Fibroblast of lung (primary cell): ENCODE data around the gene KIAA1328. TPM values are rescaled to one million over a fixed set of nuclear protein-coding genes. Genes with fewer than 3 reads are reported as not detected.

Experiments
- DNase-seq, 2 donors: peaks; one replicate each; pipeline versions ENCODE4 v3.0.0 to v3.0.0-alpha.2; 2010; ENCODE audit warnings: low read depth in 2 of 2
- H2AFZ ChIP-seq: 2 replicates; pipeline ENCODE4 v1.5.1; 2012; ENCODE audit warnings: low read length, control low read depth, inconsistent platforms
- H3K27ac ChIP-seq: 2 replicates; pipeline ENCODE4 v1.5.1; 2011; ENCODE audit warnings: low read length, control low read depth; ENCODE audit not compliant: insufficient read depth
- H3K27me3 ChIP-seq: 2 replicates; pipeline ENCODE4 v1.5.1; 2011; ENCODE audit warnings: mild to moderate bottlenecking, low read length; ENCODE audit not compliant: control insufficient read depth, insufficient read depth
- H3K36me3 ChIP-seq: 2 replicates; pipeline ENCODE4 v1.5.1; 2011; ENCODE audit warnings: low read length; ENCODE audit not compliant: control insufficient read depth, insufficient read depth
- H3K4me1 ChIP-seq: 2 replicates; pipeline ENCODE4 v1.5.1; 2011; ENCODE audit warnings: low read length; ENCODE audit not compliant: control insufficient read depth, insufficient read depth; ENCODE audit errors: extremely low read depth
- H3K4me2 ChIP-seq: 2 replicates; pipeline ENCODE4 v1.5.1; 2011; ENCODE audit warnings: low read length, control low read depth; ENCODE audit not compliant: insufficient read depth; ENCODE audit errors: extremely low read depth
- H3K4me3 ChIP-seq, 4 experiments: fragments of 200-600 bp in 1 of 4; sonication (generic) in 1 of 4; replicated peaks in 1 of 4; 2 replicates each; pipeline ENCODE4 v1.5.1; 2011 to 2016; ENCODE audit warnings: low read length in 4 of 4, low read depth in 3 of 4, mild to moderate bottlenecking in 3 of 4, control low read depth in 2 of 4, inconsistent platforms in 1 of 4, mixed read lengths in 1 of 4; ENCODE audit not compliant: insufficient read depth in 1 of 4; ENCODE audit errors: control extremely low read depth in 1 of 4
- H3K79me2 ChIP-seq: 2 replicates; pipeline ENCODE4 v1.5.1; 2012; ENCODE audit warnings: mild to moderate bottlenecking, low read length, inconsistent platforms; ENCODE audit not compliant: control insufficient read depth, insufficient read depth
- H3K9ac ChIP-seq: 2 replicates; pipeline ENCODE4 v1.5.1; 2011; ENCODE audit warnings: mild to moderate bottlenecking, low read length, control low read depth; ENCODE audit not compliant: insufficient read depth
- H3K9me3 ChIP-seq: 2 replicates; pipeline ENCODE4 v1.5.1; 2012; ENCODE audit warnings: low read depth, low read length; ENCODE audit not compliant: control insufficient read depth, insufficient read depth
- H4K20me1 ChIP-seq: 2 replicates; pipeline ENCODE4 v1.5.1; 2011; ENCODE audit warnings: low read length; ENCODE audit not compliant: control insufficient read depth, insufficient read depth; ENCODE audit errors: extremely low read depth
- CTCF ChIP-seq, 2 donors: IDR thresholded peaks in 1 of 2; conservative IDR thresholded peaks in 1 of 2; 1 replicate in 1 of 2; 2 replicates in 1 of 2; pipeline ENCODE4 v1.5.1; 2011 to 2012; ENCODE audit warnings: low read length in 2 of 2, control low read depth in 1 of 2, inconsistent platforms in 1 of 2, low read depth in 1 of 2, mild to moderate bottlenecking in 1 of 2
- EZH2 ChIP-seq: IDR thresholded peaks from 2 replicates; pipeline ENCODE4 v1.5.1; 2012; ENCODE audit warnings: low read length, control low read depth, mild to moderate bottlenecking; ENCODE audit errors: missing control alignments
- polyA plus RNA-seq, 2 donors: library from polyadenylated mRNA; depleted of rRNA in 1 of 2; stranded (reverse) in 1 of 2; unstranded in 1 of 2; fragments of >200 nt; gene quantifications; 2 replicates each; pipeline ENCODE4 v1.2.1, GENCODE V29; 2011 to 2012; ENCODE audit warnings: missing spikeins in 1 of 2
- total RNA-seq: library from RNA; depleted of rRNA; stranded (reverse); fragments of >200 nt; gene quantifications from 2 replicates; pipeline ENCODE4 v1.2.1, GENCODE V29; 2014

KIAA1328 gene
- total and polyA plus RNA-seq, 2 donors (not counting 1 experiment from before 2014, with no cell fraction given) = 4.3 to 4.5 TPM

GRCh38 chr18:37222999-37223378 is 394.1 kb downstream of the KIAA1328 start:
- Histone ChIP-seq H3K27me3 (no peaks in the 10 kb centered on the region), H3K79me2 (no peaks in the 10 kb centered on the region), H3K4me1 (no peaks in the 10 kb centered on the region), H3K4me3 (no peak overlapping the region), H4K20me1 (no peaks in the 10 kb centered on the region), H3K36me3 (no peaks in the 10 kb centered on the region), H3K4me2 (no peak overlapping the region), H3K27ac (no peak overlapping the region), H2AFZ (no peak overlapping the region), H3K9ac (no peak overlapping the region), H3K9me3 (no peaks in the 10 kb centered on the region)
- TF ChIP-seq CTCF (conservative IDR thresholded peaks at IDR 0.05 in 1 of 2, IDR thresholded peaks at IDR 0.05 in 1 of 2; ENCODE audit: low read depth in 1 of 2, low read length in 2 of 2) = no peak
- TF ChIP-seq EZH2 = no peak
- peak in 1 of 2 donors; percentile 14 for DNase-seq

- H3K9me3 ChIP-seq = no peaks in the 10 kb centered on the region
- no peak overlapping the region for H3K4me2 ChIP-seq
- H3K9ac ChIP-seq = no peak overlapping the region
- H3K4me1 ChIP-seq = no peaks in the 10 kb centered on the region
- no peak for DNase-seq
- no peaks in the 10 kb centered on the region for H3K79me2 ChIP-seq
- H3K4me3 ChIP-seq = no peak overlapping the region
- H3K27ac ChIP-seq = no peak overlapping the region
- H3K27me3 ChIP-seq = no peaks in the 10 kb centered on the region
- no peak for TF ChIP-seq EZH2
- no peak for TF ChIP-seq CTCF (conservative IDR thresholded peaks at IDR 0.05 in 1 of 2, IDR thresholded peaks at IDR 0.05 in 1 of 2; ENCODE audit: low read depth in 1 of 2, low read length in 2 of 2)
- H2AFZ ChIP-seq = no peak overlapping the region
- no peaks in the 10 kb centered on the region for H4K20me1 ChIP-seq
- no peaks in the 10 kb centered on the region for H3K36me3 ChIP-seq
Observed at GRCh38 chr18:37225279-37225678, 396.4 kb downstream of the KIAA1328 start.

DNA sequence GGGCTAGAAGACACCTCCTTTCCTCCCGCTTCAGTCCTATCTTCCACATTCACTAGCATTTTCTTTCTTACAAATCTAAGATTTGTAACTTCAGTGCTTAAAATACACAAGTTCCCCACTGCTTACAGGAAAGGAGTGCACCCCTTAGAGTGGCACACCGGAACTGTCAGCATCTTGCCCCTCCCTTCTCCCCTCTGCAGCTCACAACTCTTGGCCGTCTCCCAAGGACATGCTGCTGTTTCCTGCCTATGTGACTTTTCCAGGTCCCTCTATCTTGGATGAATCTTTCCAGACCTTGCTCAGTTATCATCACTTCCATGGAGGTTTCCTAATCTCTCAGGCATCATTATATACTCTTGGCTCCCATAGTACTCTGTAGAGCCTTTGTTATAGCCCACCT is 401.8 kb downstream of the KIAA1328 start:
- Histone ChIP-seq H3K4me1 (no peaks in the 10 kb centered on the region), H3K4me2 (no peak overlapping the region)
- TF ChIP-seq EZH2 (no peak), CTCF (conservative IDR thresholded peaks at IDR 0.05 in 1 of 2, IDR thresholded peaks at IDR 0.05 in 1 of 2; ENCODE audit: low read depth in 1 of 2, low read length in 2 of 2) (no peak)

More for the DNA sequence above, 401.8 kb downstream of the KIAA1328 start:
- Histone ChIP-seq H4K20me1 (no peaks in the 10 kb centered on the region), H3K79me2 (no peaks in the 10 kb centered on the region), H3K9me3 (no peaks in the 10 kb centered on the region), H2AFZ (no peak overlapping the region), H3K27ac (no peak overlapping the region), H3K36me3 (no peaks in the 10 kb centered on the region), H3K4me3 (no peak overlapping the region), H3K9ac (no peak overlapping the region), H3K27me3 (no peaks in the 10 kb centered on the region)
- no peak for DNase-seq
